ENCODE data around the gene BEAN1. TPM values are rescaled to one million over a fixed set of nuclear protein-coding genes. Genes with fewer than 3 reads are reported as not detected.

The BEAN1 gene
- polyA plus RNA-seq, 4 donors, result 1.1 to 1.9 (median 1.4) TPM

DNA sequence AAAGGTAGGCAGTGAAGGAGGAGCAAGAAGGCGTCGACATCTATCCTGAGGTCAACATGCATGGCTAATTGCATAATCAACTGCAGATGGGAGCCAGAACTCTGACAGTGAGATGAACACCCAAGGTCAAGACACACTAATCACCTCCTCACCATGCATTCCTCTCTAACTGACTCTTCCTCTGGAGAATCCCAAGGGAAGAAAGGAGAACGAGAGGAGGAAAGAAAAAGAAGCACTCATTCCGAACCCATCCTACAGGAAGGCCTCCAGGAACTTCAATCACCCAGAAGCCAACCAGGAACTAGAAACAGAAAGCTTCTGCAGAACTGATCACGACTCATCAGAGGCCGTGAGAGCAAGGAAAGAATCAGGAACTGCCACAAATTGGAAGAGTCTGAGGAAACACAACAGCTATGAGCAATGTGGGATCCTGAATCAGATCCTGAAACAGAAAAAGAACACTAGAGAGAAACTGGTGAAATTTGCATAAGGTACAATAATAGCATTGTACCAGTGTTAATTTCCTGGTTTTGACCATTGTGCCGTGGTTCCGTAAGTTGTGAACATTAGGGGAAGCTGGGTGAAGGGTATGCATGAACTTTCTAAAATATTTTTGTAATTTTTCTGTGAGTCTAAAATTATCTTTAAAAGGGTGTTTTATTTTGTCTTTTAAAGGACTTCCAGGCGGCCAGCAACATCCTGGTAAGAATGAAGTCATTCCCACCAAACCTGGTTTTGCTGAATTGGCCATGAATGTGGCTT lies 10.0 kb upstream of the BEAN1 start:
- DNase-seq (ENCODE audit: low read depth in 4 of 4, low spot score in 3 of 4), result no peak

DNA sequence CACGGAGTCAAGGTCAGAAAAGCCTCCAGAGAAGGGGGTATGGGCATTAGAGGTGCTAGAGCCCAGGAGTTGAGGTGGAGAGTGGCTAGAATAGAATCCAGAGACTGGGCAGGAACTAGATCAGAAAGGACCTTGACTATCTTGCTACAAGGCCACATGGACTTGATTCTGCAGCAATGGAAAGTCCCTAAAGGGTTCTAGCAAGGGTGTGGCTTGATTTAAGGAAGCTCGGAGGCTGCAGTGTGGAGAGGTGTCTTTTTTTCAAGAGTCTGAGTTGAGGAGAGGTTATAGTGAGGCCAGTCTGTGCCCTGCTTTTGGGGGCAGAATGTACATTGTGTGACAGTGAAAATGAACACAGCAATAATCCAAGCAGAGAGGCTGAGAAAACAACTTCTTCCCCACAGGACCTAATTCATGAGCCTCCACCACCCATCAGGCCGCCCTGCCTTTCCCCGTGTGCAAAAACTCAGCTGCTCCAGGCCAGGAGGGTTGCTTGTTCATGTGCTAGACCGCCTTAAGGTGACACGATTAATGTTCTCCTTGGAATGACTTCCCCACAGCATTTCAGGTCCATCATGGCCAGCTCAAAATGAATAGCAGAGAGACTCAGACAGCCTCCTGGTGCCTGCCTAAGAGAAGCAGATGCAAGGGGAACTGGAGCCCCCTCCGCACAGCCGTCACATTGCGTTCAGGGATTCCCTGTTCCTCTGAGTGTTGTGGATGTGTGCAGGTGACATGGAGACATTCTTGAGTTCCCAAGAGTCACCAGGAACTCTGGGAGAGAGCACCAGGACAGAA lies 8.7 kb upstream of the BEAN1 start:
- DNase-seq (ENCODE audit: low read depth in 4 of 4, low spot score in 3 of 4), result no peak

DNA sequence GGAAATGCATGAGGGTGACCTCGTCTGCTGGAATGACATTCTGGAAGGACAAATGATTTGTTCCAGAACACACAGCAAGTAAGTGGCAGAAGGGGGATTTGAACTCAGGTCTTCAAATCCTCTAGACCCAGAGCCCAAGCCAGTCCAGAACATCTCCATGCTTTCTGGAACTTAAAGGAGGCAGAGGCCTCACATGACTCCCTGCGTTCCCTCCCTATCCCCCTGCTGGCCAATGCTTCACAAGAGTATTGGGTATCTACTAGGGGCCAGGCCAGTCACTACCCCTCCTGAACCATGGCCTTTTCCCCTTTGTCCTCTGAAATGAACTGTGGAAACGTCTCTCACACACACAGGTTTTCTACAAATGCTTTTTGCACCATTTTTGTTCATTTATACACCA lies 7.6 kb upstream of the BEAN1 start:
- DNase-seq (ENCODE audit: low read depth in 4 of 4, low spot score in 3 of 4), result no peak

DNA sequence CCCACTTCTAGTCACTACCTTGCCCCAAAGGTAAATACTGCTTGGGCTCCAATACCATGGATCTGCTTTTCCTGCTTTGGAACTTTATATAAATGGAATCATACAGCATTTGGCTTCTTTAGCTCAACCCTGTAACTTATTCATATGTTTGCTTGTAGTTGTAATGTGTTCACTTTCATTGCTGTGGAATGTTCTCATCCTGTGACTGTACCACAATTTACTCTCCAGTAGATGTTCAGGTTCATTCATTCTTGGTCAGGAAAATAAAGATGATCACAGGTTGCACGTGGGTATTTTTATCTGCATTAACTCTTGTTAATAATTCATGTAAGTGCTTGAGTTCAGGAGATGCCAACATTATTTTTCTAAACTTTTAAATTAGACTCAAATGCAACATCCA lies 6.7 kb upstream of the BEAN1 start:
- no peak for DNase-seq (ENCODE audit: low read depth in 4 of 4, low spot score in 3 of 4)

DNA sequence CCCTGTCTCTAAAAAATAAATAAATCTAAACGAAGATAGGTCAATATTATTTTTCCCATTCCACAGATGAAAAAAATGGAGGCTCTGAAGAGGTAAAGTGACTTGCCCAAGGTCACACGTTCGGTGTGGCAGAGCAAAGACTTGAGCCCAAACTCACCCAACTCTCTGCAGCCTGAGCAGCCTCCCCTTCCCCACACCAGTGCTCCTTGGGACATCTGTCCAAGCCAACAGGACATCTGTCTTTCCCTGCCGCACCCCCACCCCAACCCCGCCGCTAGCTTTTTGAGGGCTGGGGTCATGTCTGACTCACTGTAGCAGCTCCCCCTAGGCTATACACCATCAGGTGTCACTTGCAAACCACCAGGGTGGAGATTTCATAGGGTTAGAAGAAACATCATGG lies 5.2 kb upstream of the BEAN1 start:
- DNase-seq (ENCODE audit: low read depth in 4 of 4, low spot score in 3 of 4), result no peak

DNA sequence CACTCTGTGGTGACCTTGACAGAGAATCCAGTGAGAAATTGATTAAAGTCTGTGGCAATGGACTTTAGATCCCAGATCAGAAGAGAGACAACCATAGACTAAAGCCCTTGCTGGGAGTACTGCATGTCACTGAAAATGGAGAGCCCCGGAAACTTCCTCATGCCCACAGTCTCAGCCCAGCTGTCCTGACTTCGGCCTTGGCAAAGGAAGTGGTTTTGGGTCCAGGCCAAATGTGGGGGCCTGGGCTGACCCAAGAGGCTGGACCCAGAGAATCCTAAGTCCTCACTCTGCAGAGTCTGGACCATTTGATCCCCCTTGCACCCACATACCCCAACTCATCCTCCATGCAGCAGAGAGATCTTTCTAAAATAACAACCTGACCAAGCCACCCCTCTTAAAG lies 4.7 kb upstream of the BEAN1 start:
- no peak for DNase-seq (ENCODE audit: low read depth in 4 of 4, low spot score in 3 of 4)

DNA sequence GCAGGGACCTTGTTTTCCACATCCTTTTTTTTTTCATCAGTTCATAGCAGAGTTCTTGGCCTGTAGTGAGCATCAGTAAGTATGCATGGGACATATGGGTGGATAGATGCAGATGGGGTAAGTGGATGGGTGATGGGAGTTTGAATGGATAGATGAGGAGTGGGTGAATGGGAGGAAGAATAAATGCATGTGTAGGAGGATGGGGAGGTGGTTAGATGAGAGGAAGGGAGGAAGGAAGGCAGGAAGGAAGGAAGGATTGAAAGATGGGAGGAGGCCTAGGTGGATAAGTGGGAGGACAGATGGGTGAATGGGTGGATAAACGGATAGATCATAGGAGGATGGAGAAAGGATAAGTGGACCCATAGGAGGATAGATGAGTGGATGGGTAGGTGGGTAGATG lies 3.9 kb upstream of the BEAN1 start:
- DNase-seq (ENCODE audit: low read depth in 4 of 4, low spot score in 3 of 4), result no peak

DNA sequence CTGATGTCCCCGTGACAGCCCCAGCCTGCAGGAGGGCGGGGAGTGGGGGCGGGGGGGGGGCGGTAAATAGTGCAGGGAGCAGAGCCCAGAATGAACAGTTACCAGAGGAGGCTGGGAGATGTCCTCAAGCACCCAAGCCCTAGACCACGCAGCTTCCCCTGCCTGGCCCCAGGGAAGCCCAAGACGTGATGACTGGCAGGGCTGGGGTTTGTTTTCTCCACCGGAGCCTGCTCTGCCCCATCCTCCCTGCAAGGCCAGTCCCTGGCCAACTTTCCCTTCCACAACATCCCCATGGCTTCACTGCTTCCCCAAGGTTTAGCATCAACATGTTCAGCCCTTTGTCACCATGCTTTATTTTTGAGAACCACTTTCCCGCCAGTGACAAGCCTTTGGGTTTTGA lies 1.4 kb upstream of the BEAN1 start:
- DNase-seq (ENCODE audit: low read depth in 4 of 4, low spot score in 3 of 4), result no peak

DNA sequence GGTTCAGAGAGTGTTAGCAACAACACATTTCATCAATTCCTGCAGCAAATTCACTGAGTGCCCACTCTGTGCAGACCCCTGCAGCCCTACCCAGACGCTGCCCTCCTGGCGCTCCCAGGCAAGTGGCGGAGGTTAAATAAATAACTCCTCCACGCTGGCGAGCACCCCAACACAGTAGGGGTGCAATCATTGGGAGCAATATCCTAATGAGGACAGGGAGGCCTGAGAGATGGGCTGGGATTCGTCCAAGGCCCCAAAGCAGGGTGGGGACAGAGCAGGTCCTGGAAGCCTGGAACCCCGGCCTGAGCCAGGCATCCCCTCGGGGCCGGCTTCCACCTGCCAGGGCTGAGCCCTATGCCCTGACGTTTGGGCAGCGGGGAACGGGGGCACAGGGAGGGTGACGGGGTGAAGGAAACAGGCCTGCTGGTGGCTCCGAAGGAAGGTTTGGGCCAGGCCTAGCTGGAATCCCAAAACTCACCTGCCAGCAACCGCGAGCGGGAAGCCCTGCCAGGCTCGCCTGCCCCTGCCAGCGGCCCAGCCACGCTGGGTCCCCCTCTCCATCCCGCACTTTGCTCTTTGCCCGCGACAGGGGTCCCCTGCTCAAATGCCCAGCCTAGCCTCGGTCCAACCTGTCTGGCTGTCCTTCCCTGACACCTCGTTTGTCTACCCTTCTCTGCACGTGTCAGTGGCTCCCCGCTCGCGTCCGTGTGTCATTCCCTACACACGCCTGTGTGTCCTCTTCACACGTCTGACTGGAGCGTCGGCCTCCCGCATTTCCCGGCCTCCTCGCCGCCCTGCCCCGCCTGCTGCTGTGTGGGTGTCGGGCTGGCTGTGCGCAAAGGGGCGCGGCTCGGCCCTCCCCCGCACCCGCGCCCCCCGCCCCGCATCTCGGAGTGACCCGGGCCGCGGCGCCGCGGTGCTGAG lies 721 bp upstream of the BEAN1 start:
- DNase-seq (ENCODE audit: low read depth in 4 of 4, low spot score in 3 of 4), result no peak

DNA sequence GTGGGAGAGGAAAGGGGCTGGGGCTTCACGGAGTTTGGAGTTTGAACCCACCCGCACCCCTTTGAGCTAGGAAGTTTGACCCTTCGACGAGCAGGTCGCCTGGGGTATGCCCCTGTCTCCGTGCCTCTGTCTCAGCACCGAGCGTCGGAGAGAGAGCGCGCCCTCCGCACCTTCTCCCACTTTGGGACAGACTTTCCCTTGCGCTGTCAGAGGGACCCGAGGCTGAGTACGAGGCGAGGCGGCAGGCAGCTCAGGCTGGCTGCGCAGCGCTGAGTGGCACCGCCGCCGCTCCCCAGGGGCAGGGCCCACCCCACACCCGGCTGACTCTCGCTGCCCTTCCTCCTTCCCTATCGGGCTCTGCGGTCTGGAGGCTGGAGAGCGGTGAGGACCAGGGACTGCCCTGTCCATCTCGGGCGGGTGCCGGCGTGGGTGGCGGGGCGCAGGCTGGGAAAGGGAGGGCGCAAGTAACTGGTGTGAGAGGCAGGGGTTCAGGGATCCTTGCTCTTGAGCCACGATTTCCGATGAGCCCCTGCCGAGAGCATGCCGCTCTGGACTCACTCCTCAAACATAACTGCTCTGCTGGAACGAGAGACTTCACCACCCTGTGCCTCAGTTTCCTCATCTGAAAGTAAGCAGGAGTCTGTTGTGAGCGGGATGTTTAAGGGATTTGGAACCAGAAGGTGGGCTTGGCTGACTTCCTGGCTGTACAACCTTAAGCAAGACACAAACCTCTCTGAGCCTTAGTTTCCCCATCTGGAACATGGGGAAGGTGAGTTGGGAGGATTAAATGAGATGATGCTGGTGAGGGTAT lies 981 bp downstream of the BEAN1 start:
- DNase-seq (ENCODE audit: low read depth in 4 of 4, low spot score in 3 of 4), result no peak

DNA sequence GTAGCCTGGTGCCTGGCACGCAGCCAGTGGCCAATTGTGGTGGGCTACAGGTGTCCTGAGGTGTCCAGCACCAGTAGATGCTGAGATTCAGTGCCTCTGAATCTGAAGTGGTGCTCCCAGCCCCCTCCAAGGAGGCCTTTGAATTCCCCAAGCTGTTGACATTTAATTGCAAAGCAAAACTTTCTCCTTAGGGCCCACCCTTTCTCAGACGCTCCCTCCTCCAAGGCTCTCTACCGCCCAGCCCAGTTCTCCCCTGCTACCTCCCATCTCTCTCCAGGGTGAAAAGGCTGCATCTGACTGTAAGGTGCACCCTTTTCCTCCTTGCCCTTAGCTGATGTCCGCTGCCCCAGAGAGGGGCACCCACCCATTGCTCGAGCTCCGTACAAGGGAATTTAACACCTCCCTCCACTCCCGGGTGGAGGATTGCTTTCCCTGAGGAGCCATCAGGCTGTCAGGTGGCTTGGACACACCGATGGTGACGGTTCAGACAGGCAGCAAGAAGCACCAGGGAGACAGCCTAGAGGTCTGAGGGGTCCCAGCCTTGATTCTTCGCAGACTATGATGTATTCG lies 1.7 kb downstream of the BEAN1 start:
- no peak for DNase-seq (ENCODE audit: low read depth in 4 of 4, low spot score in 3 of 4)

DNA sequence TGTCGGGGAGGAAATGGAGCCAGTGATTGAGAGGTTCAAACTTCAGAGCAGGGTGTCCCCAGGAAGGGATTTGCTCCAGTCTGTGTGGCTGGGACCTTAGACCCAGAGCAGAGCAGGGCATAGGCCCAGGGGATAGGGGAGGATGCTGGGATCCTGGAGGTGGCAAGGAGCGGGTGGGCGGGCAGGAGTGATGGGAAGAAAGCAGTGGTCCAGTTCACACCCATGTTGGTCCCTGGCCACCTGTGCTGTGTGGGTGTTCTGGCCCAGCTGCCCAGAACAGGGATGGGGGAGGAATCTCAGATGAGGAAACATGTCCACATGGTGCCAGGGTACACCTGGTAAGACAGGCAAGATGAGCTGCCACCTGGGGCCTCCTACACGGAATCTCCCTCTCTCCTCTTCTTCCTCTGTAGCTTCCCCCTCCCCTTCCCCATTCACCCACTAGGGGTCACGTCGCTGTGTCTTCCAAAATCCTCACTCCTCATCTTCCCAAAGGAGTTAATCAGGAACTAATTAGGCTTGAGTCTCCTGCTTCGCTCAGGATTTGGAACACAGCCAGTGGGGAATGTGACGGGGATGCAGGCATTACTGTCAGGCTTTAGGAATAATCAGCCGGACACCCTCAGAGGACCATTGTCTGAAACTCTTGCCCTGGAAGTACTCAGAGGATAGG lies 2.3 kb downstream of the BEAN1 start:
- no peak for DNase-seq (ENCODE audit: low read depth in 4 of 4, low spot score in 3 of 4)

DNA sequence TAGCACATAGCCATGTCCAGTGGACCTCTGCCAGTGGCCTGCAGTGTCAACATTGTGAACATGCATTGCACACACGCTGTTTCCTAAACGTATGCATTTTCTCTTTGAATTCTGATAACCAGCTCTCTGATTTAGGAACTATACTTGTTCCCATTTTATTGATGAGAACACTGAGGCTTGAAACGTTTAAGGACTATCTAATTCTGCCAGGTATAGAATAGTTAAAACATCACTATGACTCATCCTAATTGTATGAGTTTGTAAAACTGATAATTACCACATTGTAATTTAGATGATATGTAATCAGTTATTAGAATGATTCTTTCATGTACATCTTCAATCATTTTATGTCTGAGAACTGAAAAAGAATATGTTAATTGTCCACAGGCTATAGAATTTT lies 3.1 kb downstream of the BEAN1 start:
- DNase-seq (ENCODE audit: low read depth in 4 of 4, low spot score in 3 of 4), result no peak

DNA sequence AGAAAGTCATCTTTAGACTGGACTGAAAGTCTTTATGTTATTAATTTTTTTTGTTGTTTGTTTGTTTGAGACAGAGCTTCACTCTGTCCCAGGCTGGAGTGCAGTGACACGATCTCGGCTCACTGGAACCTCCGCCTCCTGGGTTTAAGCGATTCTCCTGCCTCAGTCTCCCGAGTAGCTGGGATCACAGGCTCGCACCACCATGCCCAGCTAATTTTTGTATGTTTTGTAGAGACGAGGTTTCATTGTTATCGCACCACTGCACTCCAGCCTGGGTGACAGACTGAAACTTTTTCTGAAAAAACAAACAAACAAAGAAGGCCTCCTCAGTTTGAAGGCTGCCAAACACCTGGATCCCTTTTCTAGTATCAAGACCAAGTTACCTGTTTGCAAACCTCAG lies 4.7 kb downstream of the BEAN1 start:
- DNase-seq (ENCODE audit: low read depth in 4 of 4, low spot score in 3 of 4), result no peak

DNA sequence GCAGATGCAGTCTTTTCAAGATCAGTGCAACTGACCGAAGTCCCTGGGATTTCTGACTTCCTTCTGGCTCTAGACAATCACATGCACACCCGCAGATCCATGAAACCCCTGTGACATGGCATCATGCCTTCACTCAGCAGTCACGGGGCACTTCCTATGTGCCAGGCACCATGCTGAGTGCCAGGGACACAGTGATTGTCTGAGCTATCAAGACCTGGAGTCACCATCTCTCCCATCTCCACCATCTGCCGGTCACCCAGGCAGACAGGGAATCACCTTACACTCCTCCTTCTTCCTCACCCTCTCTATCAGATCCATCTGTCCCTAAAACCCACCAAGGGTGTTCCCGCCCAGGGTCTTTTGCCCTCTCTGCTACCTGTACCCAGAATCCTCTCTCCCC lies 5.3 kb downstream of the BEAN1 start:
- no peak for DNase-seq (ENCODE audit: low read depth in 4 of 4, low spot score in 3 of 4)

DNA sequence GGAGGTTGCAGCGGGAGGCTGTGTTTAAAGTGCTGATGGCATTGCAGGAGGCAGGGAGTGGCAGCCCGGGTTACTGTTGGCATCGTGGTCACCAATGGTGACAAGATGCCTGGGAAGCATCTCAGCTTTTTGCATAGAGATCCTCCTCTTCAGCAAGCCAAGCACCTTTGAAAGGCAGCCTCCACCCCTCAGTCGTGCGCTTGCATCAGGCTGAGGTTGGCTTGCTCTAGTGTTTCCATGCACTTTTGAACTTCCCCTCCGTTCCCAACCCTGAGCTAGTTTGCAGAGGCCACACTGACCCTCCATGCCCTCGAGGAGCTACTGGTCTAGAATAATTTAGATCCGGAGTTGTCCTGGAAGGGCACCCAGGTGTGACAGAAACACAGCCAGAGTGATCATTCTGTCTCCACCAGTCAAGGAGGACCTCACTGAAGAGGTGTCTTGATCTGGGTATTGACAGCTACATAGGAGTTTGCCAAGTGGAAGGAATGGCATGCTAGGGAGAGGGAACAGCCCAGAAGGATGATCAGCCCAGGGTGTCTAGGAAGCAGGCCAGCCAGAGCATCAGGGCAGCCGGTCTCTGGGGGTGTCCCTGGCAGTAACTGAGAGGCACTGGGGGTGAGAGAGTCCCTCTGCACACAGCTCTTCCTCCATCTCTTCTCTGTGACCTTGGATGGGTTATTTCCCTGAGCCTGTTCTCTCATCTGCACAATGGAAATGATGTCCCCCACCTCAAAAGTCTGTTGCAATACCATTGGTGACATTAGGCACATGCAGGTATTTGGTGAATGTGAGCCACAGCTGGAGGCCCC lies 7.7 kb downstream of the BEAN1 start:
- DNase-seq (ENCODE audit: low read depth in 4 of 4, low spot score in 3 of 4), result no peak

DNA sequence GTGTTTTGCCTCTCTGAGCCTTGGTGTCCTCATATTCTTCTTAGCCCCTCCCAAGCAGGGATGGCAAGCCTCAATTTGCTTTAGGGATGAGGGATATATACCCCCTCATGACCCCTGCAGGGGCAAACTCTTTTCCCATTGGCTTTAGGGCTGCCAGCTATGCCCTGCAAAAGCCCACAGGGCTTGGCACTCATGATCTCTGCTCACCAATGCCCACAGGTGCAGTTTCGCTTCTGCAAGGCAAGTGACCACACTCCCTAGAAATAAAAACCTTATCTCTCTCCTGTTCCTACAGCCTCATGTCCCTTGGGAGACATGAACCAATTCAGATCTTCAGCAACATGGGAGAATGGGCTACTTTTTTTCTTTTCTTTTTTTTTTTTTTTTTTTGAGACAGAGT lies 8.8 kb downstream of the BEAN1 start:
- DNase-seq (ENCODE audit: low read depth in 4 of 4, low spot score in 3 of 4), result no peak

DNA sequence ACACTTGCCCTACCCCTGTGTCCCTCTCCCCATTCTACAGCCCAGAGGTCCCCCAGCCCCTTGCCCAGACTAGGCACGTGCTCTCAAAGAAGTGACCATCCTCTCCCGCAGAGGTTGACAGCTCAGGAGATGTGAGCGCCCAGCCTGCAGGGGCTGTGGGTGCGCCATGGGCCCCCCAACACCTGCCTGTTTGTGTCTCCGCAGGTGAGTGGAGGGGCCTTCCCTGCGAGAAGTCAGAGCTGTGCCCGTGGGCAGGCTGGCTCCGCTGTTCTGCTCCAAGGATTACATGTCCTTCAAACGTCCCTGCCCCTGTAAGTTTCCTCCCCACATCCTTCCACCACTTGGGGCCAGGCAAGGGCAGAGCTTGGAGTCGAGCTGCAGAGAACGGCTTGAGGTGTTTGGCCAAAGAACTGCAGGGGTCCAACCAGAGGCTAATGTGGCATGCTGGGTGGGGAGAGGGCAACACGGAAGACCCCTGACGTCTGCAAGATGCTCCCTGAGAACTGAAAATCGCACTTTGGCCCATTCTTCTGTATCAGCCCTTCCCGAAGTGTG lies 10.4 kb downstream of the BEAN1 start:
- no peak for DNase-seq (ENCODE audit: low read depth in 4 of 4, low spot score in 3 of 4)

Measured in right renal pelvis (tissue), 4 donors.